GM21717 (cell line): Measurements from ENCODE around the gene COL25A1.

Experiments used
- ATAC-seq: cut with Tn5 transposase; IDR thresholded peaks from one replicate; pipeline ENCODE4 v1.9.1; 2021; ENCODE audit warnings: mild to moderate bottlenecking, moderate library complexity; ENCODE audit not compliant: unreplicated experiment

COL25A1 gene

GRCh38 chr4:109294006-109294405, 8.5 kb downstream of the COL25A1 start:
- ATAC-seq = peak; percentile 97

GRCh38 chr4:109291707-109292238, 10.7 kb downstream of the COL25A1 start:
- no peak for ATAC-seq

- no peak for ATAC-seq
Measured at GRCh38 chr4:109290918-109291317, 11.5 kb downstream of the COL25A1 start.

GRCh38 chr4:109278594-109279031, 23.8 kb downstream of the COL25A1 start:
- peak; percentile 93 for ATAC-seq

- ATAC-seq = peak; percentile 80
Measured at GRCh38 chr4:109276482-109277095, 25.9 kb downstream of the COL25A1 start.

GRCh38 chr4:109275066-109275745, 27.3 kb downstream of the COL25A1 start:
- no peak for ATAC-seq

- no peak for ATAC-seq
Measured at GRCh38 chr4:109266891-109267290, 35.6 kb downstream of the COL25A1 start.

GRCh38 chr4:109266236-109266635, 36.2 kb downstream of the COL25A1 start:
- ATAC-seq = no peak

- ATAC-seq = no peak
Measured at GRCh38 chr4:109263721-109264120, 38.7 kb downstream of the COL25A1 start.

- ATAC-seq = no peak
Measured at GRCh38 chr4:109256818-109257217, 45.6 kb downstream of the COL25A1 start.

GRCh38 chr4:109254845-109255244, 47.6 kb downstream of the COL25A1 start:
- no peak for ATAC-seq

- no peak for ATAC-seq
Measured at GRCh38 chr4:109251396-109251795, 51.1 kb downstream of the COL25A1 start.

GRCh38 chr4:109248322-109248900, 54.0 kb downstream of the COL25A1 start:
- ATAC-seq = no peak

- no peak for ATAC-seq
Measured at GRCh38 chr4:109243871-109244270, 58.6 kb downstream of the COL25A1 start.

- ATAC-seq = no peak
Measured at GRCh38 chr4:109238746-109239145, 63.7 kb downstream of the COL25A1 start.

GRCh38 chr4:109235683-109236082, 66.8 kb downstream of the COL25A1 start:
- no peak for ATAC-seq

- no peak for ATAC-seq
Measured at GRCh38 chr4:109234596-109234995, 67.9 kb downstream of the COL25A1 start.

GRCh38 chr4:109233570-109233969, 68.9 kb downstream of the COL25A1 start:
- no peak for ATAC-seq

- no peak for ATAC-seq
Measured at GRCh38 chr4:109232681-109233080, 69.8 kb downstream of the COL25A1 start.

GRCh38 chr4:109231331-109231730, 71.1 kb downstream of the COL25A1 start:
- ATAC-seq = no peak

GRCh38 chr4:109229028-109229427, 73.4 kb downstream of the COL25A1 start:
- no peak for ATAC-seq

GRCh38 chr4:109218288-109218687, 84.2 kb downstream of the COL25A1 start:
- no peak for ATAC-seq
